GM21529 (cell line): ENCODE data around the gene SYCE3.
"Not testable (repeated sequence)": the region's sequence is repeated elsewhere in the genome, so short reads cannot be mapped to it uniquely, and the experiment has no call there.

Experiments
- ATAC-seq: cut with Tn5 transposase; IDR thresholded peaks from one replicate; pipeline ENCODE4 v1.9.1; 2021; ENCODE audit not compliant: unreplicated experiment

The SYCE3 gene

DNA sequence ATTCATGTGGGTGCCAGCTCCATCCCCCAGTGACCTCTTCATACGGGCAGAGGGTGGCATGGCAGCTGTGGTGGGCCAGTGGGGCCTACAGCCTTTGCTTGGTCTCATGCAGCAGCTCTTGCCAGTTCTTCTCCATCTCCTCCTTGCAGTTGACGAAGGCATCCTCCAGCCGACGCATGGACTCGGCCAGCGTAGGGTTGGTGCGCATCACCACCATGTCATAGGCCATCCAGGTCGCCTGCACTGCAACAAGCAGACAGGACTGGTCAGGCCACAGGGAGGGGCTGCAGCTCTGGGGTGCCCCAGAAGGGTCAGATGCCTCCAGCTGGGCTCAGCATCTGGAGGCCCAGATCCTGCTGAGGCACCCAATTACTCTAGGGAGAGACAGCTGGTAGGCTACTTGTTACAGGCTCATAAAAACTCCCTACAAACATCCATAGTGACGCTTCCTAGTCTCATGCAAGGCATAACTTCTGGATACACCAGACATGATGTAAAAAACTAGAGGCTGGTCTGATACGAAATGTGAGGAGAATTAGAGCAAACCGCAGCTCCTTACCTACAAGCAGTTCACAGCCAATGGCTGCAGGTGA lies 11.5 kb downstream of the SYCE3 start:
- ATAC-seq = no peak

DNA sequence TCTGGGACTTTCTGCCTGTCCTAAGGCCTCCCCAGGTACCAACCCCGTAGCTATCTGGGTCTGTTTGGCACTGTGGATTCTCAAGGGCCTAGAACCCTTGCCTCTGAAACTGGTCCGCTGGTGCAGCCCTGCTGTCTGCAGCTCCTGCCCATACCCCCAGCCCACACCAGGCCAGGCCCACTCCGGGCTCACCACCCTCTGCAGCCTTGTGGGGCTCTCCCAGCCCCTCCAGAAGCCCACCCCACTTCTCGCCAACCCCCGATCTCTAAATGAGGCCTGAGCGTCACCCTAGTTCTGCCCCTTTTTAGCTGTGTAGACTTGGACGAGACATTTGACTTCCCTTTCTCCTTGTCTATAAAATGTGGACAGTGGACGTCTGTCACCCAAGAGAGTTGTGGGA lies 12.3 kb downstream of the SYCE3 start:
- no peak for ATAC-seq

DNA sequence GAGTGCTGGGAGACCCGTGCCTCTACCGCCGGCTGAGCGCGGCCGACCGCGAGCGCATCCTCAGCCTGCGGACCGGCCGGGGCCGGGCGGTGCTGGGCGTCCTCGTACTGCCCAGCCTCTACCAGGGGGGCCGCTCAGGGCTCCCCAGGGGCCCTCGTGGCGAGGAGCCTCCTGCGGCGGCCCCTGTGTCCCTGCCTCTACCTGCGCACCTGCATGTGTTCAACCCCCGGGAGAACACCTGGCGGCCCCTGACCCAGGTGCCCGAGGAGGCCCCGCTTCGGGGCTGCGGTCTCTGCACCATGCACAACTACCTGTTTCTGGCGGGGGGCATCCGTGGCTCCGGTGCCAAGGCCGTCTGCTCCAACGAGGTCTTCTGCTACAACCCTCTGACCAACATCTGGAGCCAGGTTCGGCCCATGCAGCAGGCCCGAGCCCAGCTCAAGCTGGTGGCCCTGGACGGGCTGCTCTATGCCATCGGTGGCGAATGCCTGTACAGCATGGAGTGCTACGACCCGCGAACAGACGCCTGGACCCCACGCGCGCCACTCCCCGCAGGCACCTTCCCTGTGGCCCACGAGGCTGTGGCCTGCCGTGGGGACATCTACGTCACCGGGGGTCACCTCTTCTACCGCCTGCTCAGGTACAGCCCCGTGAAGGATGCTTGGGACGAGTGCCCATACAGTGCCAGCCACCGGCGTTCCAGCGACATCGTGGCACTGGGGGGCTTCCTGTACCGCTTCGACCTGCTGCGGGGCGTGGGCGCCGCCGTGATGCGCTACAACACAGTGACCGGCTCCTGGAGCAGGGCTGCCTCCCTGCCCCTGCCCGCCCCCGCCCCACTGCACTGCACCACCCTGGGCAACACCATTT lies 13.6 kb downstream of the SYCE3 start:
- ATAC-seq = no peak

DNA sequence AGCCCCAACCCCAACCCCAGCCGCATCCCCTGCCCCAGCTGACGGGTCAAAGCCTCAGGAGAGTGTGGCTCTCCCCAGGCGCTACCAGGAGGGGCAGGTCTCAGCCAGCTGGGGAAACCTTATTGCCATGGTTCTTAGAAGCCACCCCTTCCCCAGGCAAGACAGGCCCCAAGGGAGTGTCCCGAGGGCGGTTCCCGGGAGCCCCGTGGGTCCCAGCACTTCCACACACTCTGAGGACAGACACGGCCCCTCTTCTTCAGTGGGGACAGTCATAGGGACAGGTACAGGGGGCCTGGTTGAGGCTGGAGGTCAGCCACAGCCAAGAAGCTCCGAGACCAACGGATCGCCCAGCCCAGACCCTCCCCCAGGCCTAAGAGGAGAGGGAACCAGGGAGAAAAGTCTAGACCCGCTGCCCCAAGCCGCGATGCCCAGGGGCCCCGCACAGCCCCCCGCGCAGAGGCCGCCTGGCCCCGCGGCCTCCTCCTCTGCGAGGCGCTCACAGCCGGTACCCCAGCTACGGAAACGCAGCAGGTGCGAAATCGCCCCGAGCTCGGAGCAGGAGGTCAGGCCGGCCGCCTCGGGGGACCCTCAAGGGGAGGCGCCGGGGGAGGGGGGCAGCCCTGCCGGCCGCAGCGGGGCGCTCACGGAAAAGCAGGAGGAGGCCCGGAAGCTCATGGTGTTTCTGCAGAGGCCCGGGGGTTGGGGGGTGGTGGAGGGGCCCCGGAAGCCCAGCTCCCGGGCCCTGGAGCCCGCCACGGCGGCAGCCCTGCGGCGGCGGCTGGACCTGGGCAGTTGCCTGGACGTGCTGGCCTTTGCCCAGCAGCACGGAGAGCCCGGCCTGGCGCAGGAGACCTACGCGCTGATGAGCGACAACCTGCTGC lies 14.4 kb downstream of the SYCE3 start:
- ATAC-seq = no peak

DNA sequence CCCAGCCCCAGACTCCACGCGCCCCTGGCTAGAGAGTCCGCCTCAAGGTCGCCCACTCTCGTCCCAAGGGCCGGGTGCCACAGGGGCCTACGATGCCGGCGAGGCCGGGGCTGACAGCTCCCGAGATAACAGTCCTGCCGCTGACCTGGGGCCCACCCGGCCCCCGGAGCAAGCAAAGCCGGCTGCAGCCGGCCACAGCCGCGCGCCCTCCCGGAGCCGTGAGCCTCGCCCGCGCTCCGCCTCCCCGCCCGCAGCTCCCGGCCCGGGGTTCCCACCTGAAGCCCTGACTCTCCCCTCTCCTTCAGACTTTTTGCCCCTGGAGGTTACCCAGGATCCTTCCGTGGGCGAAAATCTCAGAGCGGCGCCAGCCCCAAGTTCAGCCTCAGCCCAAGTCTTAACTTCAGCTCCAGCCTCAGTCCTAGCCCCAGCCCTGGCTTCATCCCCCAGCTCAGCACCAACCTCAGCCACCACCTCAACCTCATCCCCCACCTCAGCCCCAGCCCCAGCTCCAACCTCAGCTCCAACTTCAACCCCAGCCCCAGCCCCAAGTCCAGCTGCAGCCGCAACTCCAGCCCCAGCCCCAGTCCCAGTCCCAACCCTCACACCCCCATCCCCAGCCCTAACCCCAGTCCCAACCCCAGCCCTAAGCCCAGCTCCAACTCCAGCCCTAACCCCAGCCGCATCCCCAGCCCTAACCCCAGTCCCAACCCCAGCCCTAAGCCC lies 15.3 kb downstream of the SYCE3 start:
- ATAC-seq = no peak

DNA sequence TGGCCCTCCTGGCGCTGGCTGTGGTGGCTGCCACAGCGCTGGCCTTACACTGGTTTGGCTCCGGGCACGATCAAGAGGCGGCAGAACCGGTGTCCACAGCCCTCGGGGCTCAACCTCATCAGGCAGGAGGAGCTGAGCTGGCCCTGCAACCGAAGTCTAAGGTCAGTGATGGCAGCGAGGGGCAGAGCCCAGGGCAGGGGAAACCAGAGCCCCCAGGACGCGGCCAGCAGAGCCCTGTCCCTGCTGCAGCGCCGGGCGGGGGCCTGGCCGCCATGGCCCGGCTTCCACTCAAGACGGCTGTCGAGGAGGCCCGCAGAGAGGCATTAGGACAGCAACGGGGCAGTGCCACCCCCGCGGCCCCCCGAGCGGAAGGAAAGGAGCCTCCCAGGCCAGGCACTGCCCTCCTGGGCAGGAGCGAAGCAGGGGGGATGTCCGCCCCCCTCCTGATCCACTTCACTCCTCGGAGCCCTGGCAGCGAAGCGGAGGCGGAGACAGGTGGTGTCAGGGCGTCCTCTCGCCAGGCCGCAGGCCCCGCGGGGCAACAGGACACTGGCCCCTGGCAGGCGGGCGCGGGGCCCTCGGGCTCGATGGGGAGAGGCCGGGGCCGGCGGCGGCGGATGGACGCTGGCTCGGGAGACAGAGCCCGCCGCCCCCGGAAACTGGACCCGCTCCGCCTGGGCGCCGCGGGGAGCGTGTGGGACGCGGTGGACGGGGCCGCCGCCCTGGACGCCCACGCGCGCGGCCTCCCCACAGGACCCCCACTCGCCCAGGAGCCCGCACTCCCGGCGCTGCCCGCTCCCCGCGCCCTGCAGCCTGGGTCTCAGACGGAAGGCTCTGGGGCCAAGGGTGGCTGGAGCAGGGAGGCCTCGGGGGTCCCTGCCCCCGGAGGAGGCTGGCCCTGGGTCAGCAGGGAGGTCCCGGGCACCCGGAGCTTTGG lies 16.1 kb downstream of the SYCE3 start:
- no peak for ATAC-seq

DNA sequence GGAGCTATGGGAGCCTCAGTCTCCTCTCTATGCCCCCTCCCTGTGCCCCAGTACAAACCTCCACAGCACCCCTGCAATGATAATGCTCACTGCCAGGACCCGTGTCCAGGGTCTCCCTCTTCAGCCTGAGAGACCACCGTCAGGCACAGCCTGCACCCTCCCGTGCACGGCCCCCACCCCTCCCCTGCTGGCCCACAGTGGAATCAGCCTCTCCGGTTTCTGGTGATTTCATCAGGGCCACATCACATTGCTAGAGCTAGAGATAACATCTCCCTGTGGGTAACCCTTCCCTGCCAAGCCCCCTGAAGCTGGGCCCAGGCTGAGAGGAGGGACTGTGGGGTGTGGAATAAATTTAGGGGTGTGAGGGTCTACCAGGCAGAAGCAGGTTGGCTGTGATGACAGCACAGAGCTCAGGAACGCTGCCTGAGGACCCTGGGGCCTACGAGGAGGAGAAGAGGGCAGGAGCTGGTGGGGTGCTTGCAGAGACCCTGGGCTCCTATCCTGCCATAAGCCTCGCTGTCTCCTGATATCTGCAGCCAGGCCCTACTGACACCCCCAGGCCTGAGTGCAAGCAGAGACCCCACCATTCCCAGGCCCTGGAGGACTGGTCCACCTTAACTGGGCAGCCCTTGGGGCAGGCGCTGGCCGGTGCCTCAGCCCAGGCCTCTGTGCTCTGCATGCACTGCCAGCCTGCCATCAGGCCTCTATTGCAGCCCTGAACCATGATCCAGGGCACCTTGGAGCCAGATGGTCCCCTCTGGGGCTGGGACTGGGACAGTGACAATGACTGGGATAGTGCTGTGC lies 17.0 kb downstream of the SYCE3 start, which contains the start of gene KLHDC7B:
TSS of gene KLHDC7B (plus strand) at position 378 of the 804 bp plus-strand sequence. CDS start at position 723, 345 bp downstream.
- ATAC-seq = no peak

DNA sequence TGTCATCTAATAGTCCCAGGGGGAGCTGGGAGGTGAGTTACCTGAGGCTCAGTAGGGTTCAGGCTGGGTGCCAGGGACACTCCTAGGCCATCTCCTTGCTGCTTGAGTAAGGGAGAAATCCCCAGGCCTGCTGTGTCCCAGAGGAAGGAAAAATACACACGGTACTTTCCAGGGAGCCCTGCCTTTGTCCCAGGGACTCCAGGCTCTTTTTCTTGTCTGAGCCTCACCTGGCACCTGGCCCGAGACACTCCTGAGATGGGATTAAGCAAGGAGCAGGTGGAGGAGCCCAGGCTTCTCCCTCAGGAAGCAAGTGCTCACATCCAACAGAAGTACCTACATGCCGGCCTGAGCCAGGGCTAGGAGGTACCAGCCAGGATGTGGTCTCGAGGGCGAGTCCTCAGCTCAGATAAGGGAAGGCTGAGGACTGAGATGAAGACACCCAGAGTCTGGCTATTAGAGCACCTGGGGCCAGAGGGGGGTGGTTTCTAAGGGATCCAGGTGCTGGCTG lies 17.9 kb downstream of the SYCE3 start:
- no peak for ATAC-seq

DNA sequence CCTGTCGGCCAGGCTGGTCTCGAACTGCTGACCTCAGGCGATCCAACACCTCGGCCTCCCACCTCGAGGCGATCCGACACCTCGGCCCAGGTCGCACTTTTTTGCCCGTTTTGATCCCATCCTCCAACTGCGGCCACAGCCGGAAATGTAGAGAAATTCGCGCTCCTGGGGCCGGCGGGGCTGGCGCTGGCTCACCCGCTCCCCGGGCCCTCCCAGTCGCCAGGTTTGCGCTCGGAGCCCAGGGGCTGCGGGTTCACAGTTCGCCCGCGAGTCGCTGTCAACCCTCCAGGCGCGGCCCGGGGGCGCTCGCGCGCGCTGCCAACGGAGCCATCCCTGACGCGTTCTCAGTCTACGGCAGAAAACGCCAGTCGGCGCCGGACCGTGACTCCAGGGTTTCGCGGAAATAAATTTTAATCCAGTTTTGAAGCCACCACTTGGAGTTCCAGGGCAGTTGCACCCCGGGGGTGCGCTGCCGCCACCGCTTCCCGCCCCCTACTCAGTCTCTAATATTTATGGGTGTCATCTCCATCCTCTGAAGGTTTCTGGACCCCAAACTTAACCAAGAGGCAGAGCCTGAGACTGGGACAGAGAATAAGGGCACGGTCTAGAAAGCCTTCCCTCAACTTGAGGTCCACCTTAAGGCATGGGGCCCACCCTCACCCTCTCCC lies 18.5 kb downstream of the SYCE3 start:
- ATAC-seq = no peak

DNA sequence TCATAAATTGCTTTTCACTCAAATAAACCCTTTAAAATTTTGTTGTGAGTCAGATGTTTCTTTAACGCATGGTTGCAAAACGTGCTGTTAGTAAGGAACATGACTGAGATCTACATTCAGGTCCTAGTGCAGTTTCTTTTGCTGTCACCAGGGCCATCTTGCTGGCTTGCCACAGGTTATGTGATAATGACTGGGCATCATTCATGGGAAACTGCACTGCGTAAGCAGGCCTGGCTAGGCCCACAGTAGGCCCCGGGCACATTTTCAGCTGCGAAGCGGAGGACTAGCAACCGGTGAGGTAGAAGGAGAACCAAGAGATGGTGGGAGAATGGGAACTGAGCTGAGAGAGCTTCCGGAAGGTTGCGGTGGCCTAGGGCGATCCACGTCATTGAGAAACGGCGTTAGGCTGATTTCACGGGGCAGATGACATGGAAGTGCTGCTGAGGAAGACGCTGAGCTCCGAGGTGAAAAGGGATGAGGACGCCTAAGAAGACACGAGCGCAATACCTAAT lies 20.2 kb downstream of the SYCE3 start:
- no peak for ATAC-seq

DNA sequence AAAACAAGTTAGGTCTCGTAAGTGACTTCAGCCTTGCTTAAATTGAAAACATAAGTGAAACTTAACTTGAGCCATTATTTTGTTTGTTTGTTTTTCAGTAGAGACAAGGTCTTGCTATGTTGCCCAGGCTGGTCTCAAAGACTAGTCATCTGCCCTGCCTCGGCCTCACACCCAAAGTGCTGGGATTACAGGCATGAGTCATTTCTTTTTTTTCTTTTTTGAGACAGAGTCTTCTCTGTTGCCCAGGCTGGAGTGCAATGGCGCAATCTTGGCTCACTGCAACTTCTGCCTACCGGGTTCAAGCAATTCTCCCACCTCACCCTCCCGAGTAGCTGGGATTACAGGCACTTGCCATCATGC lies 21.1 kb downstream of the SYCE3 start:
- not testable (repeated sequence) for ATAC-seq

DNA sequence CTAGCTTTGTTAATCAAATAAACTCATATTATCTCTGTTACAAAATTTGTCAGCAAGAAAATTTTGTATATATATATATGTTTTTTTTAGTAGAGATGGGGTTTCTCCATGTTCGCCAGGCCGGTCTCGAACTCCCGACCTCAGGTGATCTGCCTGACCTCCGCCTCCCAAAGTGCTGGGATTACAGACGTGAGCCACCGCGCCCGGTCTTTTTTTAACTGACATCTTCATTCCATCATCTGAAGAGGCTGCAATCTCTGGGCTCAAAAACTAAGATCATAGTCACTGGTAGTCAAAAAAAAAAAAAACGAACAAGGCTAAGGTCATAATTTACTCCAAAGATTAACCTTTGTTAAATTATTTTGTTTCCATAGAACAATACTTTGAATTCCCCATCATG lies 22.3 kb downstream of the SYCE3 start:
- ATAC-seq = no peak

DNA sequence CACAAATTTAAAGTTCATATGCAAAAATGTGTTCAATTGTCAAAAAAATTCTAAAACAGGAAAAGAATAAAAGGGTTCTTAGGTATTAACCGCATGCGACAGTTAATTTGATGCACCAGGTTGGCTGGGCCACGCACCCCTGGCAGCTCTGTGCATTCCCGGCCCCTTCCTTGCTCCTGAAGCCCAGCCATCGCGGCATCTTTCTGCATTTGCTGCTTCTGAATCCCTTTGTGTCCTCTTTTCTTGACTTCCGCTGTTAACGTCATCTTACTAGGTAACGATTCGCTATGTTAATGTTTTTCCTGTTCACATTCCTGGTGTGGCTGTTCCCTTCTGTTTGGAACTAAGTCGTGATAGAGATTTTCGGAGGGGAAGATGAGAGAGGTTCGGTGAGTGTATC lies 25.0 kb downstream of the SYCE3 start:
- ATAC-seq = no peak

DNA sequence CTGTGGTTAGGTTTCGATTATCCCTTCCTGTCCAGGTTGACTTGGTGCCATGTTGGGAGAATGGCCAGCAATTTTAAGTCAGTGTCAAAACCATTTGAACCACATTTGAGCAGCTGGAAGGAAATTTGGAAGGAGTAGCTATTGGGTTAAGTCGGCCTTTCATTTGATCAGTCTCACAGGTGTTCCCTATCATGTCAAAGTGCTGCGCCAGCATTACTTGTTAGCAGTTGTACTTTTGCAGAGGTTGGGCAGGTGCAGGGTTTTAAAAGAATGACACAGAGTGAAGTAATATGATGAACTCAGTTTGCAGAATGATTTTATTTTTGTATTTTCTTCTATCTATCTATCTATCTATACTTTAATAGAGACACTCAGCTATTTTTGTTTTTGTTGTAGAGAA lies 26.5 kb downstream of the SYCE3 start:
- no peak for ATAC-seq

DNA sequence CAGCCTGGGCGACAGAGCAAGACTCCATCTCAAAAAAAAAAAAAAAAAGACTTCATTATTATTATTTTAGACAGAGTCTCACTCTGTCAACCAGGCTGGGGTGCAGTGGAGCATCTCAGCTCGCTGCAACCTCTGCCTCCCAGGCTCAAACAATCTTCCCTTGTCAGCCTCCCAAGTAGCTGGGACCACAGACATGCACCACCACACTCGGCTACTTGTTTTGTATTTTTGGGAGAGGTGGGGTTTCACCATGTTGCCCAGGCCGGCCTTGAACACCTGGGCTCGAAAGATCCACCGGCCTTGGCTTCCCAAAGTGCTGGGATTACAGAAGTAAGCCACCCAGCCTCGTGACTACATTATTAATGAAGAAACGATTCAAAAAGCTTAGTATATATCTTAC lies 27.6 kb downstream of the SYCE3 start:
- ATAC-seq = no peak

DNA sequence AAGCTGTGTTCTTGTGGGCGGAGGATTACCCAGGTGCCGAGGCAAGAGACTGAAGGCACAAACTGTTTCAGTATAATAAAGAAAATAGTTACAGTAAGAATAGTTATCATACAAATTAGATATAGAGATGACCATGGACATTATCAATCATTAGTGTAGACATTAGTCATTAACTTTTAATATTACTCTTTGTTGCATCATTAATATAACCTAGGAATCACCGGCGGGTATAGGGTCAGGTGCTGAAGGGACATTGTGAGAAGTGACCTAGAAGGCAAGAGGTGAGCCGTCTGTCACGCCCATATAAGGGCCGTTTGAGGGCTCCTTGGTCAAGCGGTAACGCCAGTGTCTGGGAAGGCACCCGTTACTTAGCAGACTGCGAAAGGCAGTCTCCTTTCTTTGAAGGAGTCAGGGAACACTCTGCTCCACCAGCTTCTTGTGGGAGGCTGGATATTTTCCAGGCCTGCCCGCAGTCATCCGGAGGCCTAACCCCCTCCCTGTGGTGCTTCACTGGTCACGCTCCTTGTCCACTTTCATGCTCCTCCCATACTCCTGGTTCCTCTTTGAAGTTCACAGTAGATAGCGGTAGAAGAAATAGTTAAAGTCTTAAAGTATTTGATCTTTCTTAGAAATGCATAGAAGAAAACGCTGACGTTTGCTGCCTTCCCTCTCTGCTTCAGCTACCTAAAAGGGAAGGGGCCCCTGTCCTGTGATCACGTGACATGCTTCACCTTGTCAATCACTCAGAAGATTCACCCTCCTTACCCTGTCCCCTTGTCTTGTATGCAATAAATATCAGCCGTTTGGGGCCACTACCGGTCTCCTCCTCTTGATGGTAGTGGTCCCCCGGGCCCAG lies 28.6 kb downstream of the SYCE3 start:
- ATAC-seq = not testable (repeated sequence)
